ENCODE measurements around the gene PARP14. TPM values are rescaled to one million over a fixed set of nuclear protein-coding genes. Genes with fewer than 3 reads are reported as not detected.

The PARP14 gene
- total RNA-seq, 2 experiments from 2014 or later = 29.0 to 31.6 TPM

DNA sequence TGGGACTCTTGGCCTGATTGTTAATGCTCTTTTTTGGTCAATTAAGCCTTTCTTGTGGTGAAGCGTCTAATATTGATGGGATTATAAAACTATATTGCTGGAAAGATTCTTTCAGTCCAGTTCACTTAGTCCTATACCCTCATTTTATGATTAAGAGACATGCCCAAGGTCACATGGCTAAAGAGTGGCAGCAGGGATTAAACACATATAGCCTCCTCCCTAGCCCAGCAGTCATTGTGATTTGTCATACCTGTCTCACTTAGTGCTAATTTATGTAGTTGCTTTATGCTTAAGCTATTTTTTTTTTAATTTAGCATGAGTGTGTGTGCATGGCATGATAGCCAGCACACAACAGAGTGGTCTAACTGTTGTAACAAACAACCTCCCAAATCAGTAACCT lies 9.5 kb downstream of the PARP14 start:
- H3K36me3 Mint-ChIP-seq (ENCODE audit: low read depth) = peaks cover 34% of the 10 kb centered on the region
- intact Hi-C loops (cut with DNase I, micrococcal nuclease) = no loop called here
- peaks cover 35% of the 10 kb centered on the region for H3K36me3 ChIP-seq (ENCODE audit: insufficient read depth, low read length)
- TF ChIP-seq, protein P1, sequence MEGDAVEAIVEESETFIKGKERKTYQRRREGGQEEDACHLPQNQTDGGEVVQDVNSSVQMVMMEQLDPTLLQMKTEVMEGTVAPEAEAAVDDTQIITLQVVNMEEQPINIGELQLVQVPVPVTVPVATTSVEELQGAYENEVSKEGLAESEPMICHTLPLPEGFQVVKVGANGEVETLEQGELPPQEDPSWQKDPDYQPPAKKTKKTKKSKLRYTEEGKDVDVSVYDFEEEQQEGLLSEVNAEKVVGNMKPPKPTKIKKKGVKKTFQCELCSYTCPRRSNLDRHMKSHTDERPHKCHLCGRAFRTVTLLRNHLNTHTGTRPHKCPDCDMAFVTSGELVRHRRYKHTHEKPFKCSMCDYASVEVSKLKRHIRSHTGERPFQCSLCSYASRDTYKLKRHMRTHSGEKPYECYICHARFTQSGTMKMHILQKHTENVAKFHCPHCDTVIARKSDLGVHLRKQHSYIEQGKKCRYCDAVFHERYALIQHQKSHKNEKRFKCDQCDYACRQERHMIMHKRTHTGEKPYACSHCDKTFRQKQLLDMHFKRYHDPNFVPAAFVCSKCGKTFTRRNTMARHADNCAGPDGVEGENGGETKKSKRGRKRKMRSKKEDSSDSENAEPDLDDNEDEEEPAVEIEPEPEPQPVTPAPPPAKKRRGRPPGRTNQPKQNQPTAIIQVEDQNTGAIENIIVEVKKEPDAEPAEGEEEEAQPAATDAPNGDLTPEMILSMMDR (IDR thresholded peaks at IDR 0.05) = no peak
- CTCF ChIA-PET = no interaction called here
- DNase-seq = no peak
- H3K4me3 Mint-ChIP-seq = no peak overlapping the region
- H3K9me3 Mint-ChIP-seq = no peaks in the 10 kb centered on the region
- H3K9me3 ChIP-seq (ENCODE audit: control insufficient read depth in 1 of 2, insufficient read depth in 1 of 2, low read length in 2 of 2) = no peaks in the 10 kb centered on the region
- H3K4me1 ChIP-seq (ENCODE audit: insufficient read depth, low read length) = peaks cover 7% of the 10 kb centered on the region
- no peak for ATAC-seq (ENCODE audit: poor library complexity)
- H3K4me3 ChIP-seq (ENCODE audit: low read length) = no peak overlapping the region
- POLR2A ChIA-PET = no interaction called here
- H3K27ac ChIP-seq (ENCODE audit: low read depth in 1 of 2, low read length in 2 of 2) = no peak overlapping the region
- no peaks in the 10 kb centered on the region for H3K27me3 Mint-ChIP-seq
- H3K27ac Mint-ChIP-seq = no peak overlapping the region
- no peaks in the 10 kb centered on the region for H3K27me3 ChIP-seq (ENCODE audit: control insufficient read depth in 1 of 2, insufficient read depth in 2 of 2, low read length in 2 of 2)
- H3K4me1 Mint-ChIP-seq (ENCODE audit: low read depth) = peaks cover 17% of the 10 kb centered on the region

DNA sequence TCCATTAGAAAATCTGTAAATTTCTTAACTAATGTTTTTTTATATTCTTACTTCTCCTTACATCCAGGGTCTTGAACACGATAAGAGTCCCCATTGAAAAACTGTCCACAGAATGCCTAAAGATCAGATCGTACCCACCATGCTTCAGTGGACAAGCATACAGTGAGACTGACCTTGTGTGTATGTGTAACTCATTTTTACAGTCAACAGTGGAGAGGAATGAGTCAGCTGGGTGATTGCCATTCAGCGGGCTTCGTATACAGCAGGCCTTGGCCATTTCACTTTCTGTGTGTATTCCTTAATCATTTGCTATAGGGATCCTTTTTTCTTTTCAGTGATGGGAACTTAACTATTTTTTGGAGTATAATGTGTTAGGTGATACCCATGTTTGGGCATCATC lies 10.6 kb downstream of the PARP14 start:
- CTCF ChIA-PET = no interaction called here
- no peak for DNase-seq

DNA sequence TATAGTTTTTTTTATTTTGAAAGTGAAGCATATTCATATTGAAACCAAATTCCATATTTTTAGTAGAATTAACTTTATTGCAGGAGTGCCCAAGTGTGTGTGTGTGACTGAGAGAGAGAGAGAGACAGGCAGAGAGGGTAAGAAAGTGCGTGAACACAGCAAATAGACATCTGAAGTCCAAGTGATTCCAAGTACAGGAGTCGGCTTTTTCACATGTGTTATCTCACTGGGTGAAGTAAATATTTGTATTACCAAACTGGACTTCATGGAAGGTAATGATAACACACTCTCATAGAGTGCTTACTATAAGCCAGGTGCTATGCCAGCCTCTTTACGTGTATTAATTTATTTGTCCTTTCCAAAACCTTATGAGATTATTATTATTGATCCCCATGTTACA lies 12.0 kb downstream of the PARP14 start:
- Mint-ChIP-seq H3K36me3 (ENCODE audit: low read depth) (peaks cover 57% of the 10 kb centered on the region), H3K9me3 (no peaks in the 10 kb centered on the region), H3K27me3 (no peaks in the 10 kb centered on the region), H3K4me1 (ENCODE audit: low read depth) (peaks cover 10% of the 10 kb centered on the region), H3K27ac (no peak overlapping the region), H3K4me3 (no peak overlapping the region)
- Histone ChIP-seq H3K27me3 (ENCODE audit: control insufficient read depth in 1 of 2, insufficient read depth in 2 of 2, low read length in 2 of 2) (no peaks in the 10 kb centered on the region), H3K9me3 (ENCODE audit: control insufficient read depth in 1 of 2, insufficient read depth in 1 of 2, low read length in 2 of 2) (no peaks in the 10 kb centered on the region), H3K4me1 (ENCODE audit: insufficient read depth, low read length) (no peaks in the 10 kb centered on the region), H3K36me3 (ENCODE audit: insufficient read depth, low read length) (peaks cover 58% of the 10 kb centered on the region), H3K4me3 (ENCODE audit: low read length) (no peak overlapping the region), H3K27ac (ENCODE audit: low read depth in 1 of 2, low read length in 2 of 2) (no peak overlapping the region)
- intact Hi-C loops (cut with DNase I, micrococcal nuclease) = no loop called here
- TF ChIP-seq, protein P1 (IDR thresholded peaks at IDR 0.05) = no peak
- ATAC-seq (ENCODE audit: poor library complexity) (no peak), DNase-seq (no peak)
- CTCF ChIA-PET = interaction anchor here (1.2 kb wide), 1 partner anchor 13 kb away, joined by 3 read pairs; no protein-coding TSS in a partner anchor
- POLR2A ChIA-PET = no interaction called here

More for the DNA sequence above, 10.6 kb downstream of the PARP14 start:
- peaks cover 7% of the 10 kb centered on the region for H3K4me1 ChIP-seq (ENCODE audit: insufficient read depth, low read length)
- intact Hi-C loops (cut with DNase I, micrococcal nuclease) = no loop called here
- H3K4me1 Mint-ChIP-seq (ENCODE audit: low read depth) = peaks cover 17% of the 10 kb centered on the region
- no peak overlapping the region for H3K4me3 ChIP-seq (ENCODE audit: low read length)
- POLR2A ChIA-PET = no interaction called here
- H3K27me3 Mint-ChIP-seq = no peaks in the 10 kb centered on the region
- H3K9me3 Mint-ChIP-seq = no peaks in the 10 kb centered on the region
- TF ChIP-seq, protein P1 (IDR thresholded peaks at IDR 0.05) = no peak
- H3K27ac ChIP-seq (ENCODE audit: low read depth in 1 of 2, low read length in 2 of 2) = no peak overlapping the region
- peaks cover 42% of the 10 kb centered on the region for H3K36me3 Mint-ChIP-seq (ENCODE audit: low read depth)
- no peak overlapping the region for H3K4me3 Mint-ChIP-seq
- ATAC-seq (ENCODE audit: poor library complexity) = no peak
- no peaks in the 10 kb centered on the region for H3K27me3 ChIP-seq (ENCODE audit: control insufficient read depth in 1 of 2, insufficient read depth in 2 of 2, low read length in 2 of 2)
- no peak overlapping the region for H3K27ac Mint-ChIP-seq
- peaks cover 43% of the 10 kb centered on the region for H3K36me3 ChIP-seq (ENCODE audit: insufficient read depth, low read length)
- H3K9me3 ChIP-seq (ENCODE audit: control insufficient read depth in 1 of 2, insufficient read depth in 1 of 2, low read length in 2 of 2) = no peaks in the 10 kb centered on the region
